ENCODE data around the gene GMPR2.

Gene GMPR2

DNA sequence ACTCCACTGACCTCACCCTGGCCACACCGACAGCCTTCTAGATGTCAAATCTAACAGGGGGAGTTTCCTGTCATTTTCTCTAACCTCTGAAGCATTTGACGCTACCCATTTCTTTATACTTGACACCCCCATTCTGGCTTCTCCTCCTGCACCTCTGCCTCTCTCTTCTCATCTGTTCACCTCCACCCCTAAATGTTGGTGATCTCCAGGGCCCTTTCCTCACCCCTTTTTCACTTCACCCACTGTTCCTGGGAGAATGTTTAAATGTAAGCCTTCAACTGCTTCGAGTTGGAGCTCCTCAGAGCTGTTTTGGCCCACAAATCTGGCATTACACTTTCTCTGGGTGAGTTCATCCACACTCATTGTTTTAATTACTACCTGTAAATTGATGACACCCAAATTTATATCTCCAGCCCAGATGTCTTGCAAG lies 39.1 kb downstream of the GMPR2 start:
- TF ChIP-seq, protein P1, sequence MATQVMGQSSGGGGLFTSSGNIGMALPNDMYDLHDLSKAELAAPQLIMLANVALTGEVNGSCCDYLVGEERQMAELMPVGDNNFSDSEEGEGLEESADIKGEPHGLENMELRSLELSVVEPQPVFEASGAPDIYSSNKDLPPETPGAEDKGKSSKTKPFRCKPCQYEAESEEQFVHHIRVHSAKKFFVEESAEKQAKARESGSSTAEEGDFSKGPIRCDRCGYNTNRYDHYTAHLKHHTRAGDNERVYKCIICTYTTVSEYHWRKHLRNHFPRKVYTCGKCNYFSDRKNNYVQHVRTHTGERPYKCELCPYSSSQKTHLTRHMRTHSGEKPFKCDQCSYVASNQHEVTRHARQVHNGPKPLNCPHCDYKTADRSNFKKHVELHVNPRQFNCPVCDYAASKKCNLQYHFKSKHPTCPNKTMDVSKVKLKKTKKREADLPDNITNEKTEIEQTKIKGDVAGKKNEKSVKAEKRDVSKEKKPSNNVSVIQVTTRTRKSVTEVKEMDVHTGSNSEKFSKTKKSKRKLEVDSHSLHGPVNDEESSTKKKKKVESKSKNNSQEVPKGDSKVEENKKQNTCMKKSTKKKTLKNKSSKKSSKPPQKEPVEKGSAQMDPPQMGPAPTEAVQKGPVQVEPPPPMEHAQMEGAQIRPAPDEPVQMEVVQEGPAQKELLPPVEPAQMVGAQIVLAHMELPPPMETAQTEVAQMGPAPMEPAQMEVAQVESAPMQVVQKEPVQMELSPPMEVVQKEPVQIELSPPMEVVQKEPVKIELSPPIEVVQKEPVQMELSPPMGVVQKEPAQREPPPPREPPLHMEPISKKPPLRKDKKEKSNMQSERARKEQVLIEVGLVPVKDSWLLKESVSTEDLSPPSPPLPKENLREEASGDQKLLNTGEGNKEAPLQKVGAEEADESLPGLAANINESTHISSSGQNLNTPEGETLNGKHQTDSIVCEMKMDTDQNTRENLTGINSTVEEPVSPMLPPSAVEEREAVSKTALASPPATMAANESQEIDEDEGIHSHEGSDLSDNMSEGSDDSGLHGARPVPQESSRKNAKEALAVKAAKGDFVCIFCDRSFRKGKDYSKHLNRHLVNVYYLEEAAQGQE (IDR thresholded peaks at IDR 0.05; ENCODE audit: low read depth): no peak

DNA sequence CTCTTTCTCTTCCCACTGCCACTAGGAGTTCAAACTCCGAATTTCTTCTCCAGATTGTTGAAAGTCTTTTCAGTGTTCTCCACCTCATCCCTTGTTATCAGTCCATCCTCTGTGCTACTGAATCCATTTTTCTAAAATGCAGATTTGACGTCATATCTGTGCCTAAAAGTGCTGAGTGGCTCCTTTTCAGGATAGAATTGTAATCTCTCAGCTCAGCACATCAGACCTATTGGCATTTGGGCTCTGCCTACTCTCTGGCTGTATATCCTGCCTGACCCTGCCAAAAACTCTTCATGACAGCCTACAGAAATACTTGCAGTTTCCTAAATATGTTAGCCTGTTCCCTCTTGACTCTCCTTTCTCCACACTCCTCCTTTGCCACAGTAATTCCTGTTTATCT lies 39.7 kb downstream of the GMPR2 start:
- TF ChIP-seq TAF1 (IDR thresholded peaks at IDR 0.05; ENCODE audit: low read depth): no peak
- TF ChIP-seq, protein P2, sequence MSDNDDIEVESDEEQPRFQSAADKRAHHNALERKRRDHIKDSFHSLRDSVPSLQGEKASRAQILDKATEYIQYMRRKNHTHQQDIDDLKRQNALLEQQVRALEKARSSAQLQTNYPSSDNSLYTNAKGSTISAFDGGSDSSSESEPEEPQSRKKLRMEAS (IDR thresholded peaks at IDR 0.05): no peak
- no peak for TF ChIP-seq TCF12 (IDR thresholded peaks at IDR 0.05; ENCODE audit: low read depth)
- no peak for TF ChIP-seq CEBPB (IDR thresholded peaks at IDR 0.05)
- TF ChIP-seq, protein P3, sequence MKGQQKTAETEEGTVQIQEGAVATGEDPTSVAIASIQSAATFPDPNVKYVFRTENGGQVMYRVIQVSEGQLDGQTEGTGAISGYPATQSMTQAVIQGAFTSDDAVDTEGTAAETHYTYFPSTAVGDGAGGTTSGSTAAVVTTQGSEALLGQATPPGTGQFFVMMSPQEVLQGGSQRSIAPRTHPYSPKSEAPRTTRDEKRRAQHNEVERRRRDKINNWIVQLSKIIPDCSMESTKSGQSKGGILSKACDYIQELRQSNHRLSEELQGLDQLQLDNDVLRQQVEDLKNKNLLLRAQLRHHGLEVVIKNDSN (IDR thresholded peaks at IDR 0.05): no peak
- no peak for TF ChIP-seq CREB1 (IDR thresholded peaks at IDR 0.05; ENCODE audit: low read depth)
- no peak for TF ChIP-seq FOXM1 (IDR thresholded peaks at IDR 0.05; ENCODE audit: borderline replicate concordance, low read depth)
- no peak for TF ChIP-seq EP300 (IDR thresholded peaks at IDR 0.05; ENCODE audit: borderline replicate concordance)
- TF ChIP-seq YY1 (IDR thresholded peaks at IDR 0.05; ENCODE audit: low read depth): no peak
- no peak for TF ChIP-seq RAD21 (IDR thresholded peaks at IDR 0.05; ENCODE audit: low read depth)
- TF ChIP-seq, protein P1 (IDR thresholded peaks at IDR 0.05; ENCODE audit: low read depth): no peak
- no peak for TF ChIP-seq TEAD4 (IDR thresholded peaks at IDR 0.05)
- TF ChIP-seq NFIC (IDR thresholded peaks at IDR 0.05): no peak
- no peak for TF ChIP-seq EGR1 (IDR thresholded peaks at IDR 0.05)
- TF ChIP-seq ZBTB7A (IDR thresholded peaks at IDR 0.05; ENCODE audit: low read depth): no peak

DNA sequence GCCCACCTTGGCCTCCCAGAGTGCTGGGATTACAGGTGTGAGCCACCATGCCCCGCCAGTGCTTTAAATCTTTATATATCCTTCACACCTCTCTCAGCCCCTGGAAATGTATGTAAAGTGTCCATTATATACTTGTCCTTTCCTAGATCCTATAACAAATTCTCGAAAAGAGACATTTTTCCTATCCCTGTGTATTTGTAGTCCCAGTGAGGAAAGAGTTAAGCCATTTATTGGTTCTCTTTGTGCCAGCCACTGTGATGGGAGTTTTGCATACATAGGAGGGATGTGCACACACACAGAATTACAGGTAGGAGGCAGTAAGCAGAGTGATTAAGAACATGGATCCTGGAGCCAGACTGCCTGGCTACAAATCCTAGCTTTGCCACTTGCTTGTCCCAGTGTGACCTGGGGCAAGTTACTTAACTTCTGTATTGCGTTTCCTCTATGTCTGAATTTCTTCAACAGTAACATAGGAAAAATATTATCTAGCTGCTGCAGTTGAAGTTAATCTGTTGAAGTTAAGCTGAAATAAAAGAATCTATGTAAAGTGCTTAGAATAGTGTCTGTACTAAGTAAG lies 40.8 kb downstream of the GMPR2 start:
- TF ChIP-seq NFIC (IDR thresholded peaks at IDR 0.05) (no peak), CREB1 (IDR thresholded peaks at IDR 0.05; ENCODE audit: low read depth) (no peak)

DNA sequence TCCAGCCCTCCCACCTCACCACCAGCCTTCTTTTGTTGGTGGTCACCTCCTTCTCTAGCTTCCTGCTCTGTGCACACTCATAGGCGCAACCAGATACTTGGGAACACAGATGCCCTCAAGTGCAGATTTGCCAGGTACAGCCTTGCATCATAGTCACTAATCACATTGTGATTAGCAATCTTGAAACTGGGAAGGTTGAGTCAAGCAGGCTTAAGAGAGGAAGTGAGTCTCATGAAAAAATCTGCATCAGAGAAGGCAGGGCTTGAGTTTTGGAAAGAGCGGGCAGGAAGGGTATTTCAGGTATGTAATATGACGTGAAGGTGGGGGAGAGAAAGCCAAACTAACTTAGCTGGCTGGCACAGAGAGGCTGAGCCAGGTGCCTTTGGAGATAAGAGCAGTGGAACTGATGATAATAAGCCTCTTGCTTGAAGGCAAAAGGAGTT lies 41.4 kb downstream of the GMPR2 start:
- TF ChIP-seq FOXM1 (IDR thresholded peaks at IDR 0.05; ENCODE audit: borderline replicate concordance, low read depth): no peak
- TF ChIP-seq, protein P2 (IDR thresholded peaks at IDR 0.05): no peak
- no peak for TF ChIP-seq TCF12 (IDR thresholded peaks at IDR 0.05; ENCODE audit: low read depth)
- TF ChIP-seq YY1 (IDR thresholded peaks at IDR 0.05; ENCODE audit: low read depth): no peak
- TF ChIP-seq TAF1 (IDR thresholded peaks at IDR 0.05; ENCODE audit: low read depth): no peak

DNA sequence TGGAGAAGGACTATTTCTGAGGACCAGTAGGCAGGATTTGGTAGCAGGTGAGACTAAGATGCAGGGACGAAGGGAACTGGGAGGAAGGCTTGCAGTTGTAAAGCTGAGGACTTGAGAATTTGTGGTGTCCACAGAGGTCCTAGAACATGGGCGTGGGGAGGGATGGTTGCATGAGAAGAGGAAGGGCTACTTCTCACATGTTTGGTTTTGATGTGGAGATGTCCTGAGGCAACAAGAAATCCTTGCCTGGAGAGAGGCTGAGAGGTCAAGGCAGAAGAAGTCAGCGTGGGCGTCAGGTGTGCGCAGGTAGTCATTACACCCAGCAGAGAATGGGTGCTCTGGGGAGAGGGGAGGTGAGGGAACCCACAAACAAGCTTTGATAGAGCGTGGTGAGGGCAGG lies 44.3 kb downstream of the GMPR2 start:
- TF ChIP-seq CEBPB (IDR thresholded peaks at IDR 0.05) (no peak), TCF12 (IDR thresholded peaks at IDR 0.05; ENCODE audit: low read depth) (no peak), CREB1 (IDR thresholded peaks at IDR 0.05; ENCODE audit: low read depth) (no peak), YY1 (IDR thresholded peaks at IDR 0.05; ENCODE audit: low read depth) (no peak), ZBTB7A (IDR thresholded peaks at IDR 0.05; ENCODE audit: low read depth) (no peak), RAD21 (IDR thresholded peaks at IDR 0.05; ENCODE audit: low read depth) (no peak), EGR1 (IDR thresholded peaks at IDR 0.05) (no peak), FOXM1 (IDR thresholded peaks at IDR 0.05; ENCODE audit: borderline replicate concordance, low read depth) (no peak), TAF1 (IDR thresholded peaks at IDR 0.05; ENCODE audit: low read depth) (no peak), TEAD4 (IDR thresholded peaks at IDR 0.05) (no peak), EP300 (IDR thresholded peaks at IDR 0.05; ENCODE audit: borderline replicate concordance) (no peak), NFIC (IDR thresholded peaks at IDR 0.05) (no peak)
- TF ChIP-seq, protein P1 (IDR thresholded peaks at IDR 0.05; ENCODE audit: low read depth): no peak
- TF ChIP-seq, protein P2 (IDR thresholded peaks at IDR 0.05): no peak
- TF ChIP-seq, protein P3 (IDR thresholded peaks at IDR 0.05): no peak
